ENCODE measurements around the gene SPEM1.

Gene SPEM1

DNA sequence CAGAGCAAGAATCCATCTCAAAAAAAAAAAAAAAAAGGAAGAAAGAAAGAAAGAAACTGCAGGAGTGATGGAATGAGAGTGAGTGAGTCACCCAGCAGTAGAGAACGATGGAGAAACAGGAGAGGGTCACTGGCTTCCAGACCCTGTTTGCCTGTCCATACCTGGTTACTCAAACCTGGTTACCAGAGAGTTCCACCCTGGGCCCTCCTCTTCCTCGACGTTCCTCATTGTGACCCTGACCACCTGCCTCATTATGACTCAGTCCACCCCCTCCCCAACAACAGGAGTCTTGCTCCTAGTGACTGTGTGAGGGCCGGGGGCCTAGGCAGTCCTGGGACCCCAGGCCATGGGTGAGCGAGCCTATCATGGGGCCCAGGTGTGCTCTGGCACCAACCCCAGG is 8.4 kb downstream of the SPEM1 start, which contains the start of gene SPEM3:
Gene SPEM3 (plus strand): TSS at position 301 of the 400 bp plus-strand sequence. CDS start 46 bp downstream, at position 347.
- TF ChIP-seq, protein P1, sequence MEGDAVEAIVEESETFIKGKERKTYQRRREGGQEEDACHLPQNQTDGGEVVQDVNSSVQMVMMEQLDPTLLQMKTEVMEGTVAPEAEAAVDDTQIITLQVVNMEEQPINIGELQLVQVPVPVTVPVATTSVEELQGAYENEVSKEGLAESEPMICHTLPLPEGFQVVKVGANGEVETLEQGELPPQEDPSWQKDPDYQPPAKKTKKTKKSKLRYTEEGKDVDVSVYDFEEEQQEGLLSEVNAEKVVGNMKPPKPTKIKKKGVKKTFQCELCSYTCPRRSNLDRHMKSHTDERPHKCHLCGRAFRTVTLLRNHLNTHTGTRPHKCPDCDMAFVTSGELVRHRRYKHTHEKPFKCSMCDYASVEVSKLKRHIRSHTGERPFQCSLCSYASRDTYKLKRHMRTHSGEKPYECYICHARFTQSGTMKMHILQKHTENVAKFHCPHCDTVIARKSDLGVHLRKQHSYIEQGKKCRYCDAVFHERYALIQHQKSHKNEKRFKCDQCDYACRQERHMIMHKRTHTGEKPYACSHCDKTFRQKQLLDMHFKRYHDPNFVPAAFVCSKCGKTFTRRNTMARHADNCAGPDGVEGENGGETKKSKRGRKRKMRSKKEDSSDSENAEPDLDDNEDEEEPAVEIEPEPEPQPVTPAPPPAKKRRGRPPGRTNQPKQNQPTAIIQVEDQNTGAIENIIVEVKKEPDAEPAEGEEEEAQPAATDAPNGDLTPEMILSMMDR (IDR thresholded peaks at IDR 0.05; ENCODE audit: insufficient read depth, missing control alignments), result no peak
- no peak for FAIRE-seq
- no peak for DNase-seq (ENCODE audit: insufficient read length, low spot score)

DNA sequence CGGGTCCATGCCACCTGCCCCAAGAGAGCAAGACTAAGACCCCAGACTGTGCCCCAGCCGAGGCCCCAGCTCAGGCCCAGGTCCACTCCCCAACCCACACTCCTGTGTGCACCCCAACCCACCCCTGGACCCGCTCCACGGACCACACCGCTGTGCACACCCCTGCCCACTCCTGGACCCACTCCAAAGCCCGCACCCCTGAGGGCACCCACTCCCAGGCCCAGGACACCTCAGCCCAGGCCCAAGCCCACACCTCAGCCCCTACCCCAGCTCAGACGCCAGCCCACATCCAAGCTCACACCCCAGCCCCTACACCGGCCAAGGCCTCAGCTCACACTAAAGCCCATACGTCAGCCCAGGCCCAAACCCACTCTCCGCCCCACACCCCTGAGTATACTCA is 9.6 kb downstream of the SPEM1 start:
- no peak for DNase-seq (ENCODE audit: insufficient read length, low spot score)
- no peak for FAIRE-seq
- TF ChIP-seq, protein P1 (IDR thresholded peaks at IDR 0.05; ENCODE audit: insufficient read depth, missing control alignments), result no peak

DNA sequence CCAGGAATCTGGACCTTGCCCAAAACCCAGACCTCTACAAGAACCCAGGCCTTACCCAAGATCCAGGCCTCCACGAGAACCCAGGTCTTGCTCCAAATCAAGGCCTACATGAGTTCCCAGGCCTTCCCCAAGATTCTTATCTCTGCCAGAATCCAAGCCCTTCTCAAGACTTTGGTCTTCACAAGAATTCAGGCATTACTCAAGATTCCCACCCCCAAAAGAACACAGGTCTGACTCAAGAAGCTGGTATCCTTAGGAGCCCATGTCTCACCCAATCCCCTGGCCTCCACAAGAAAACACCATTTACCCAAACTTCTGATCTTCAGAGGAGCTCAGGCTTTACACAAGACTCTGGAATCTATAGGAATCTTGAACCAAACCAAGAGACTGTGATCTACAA is 11.1 kb downstream of the SPEM1 start:
- TF ChIP-seq, protein P1 (IDR thresholded peaks at IDR 0.05; ENCODE audit: insufficient read depth, missing control alignments), result no peak
- DNase-seq (ENCODE audit: insufficient read length, low spot score), result no peak
- no peak for FAIRE-seq

DNA sequence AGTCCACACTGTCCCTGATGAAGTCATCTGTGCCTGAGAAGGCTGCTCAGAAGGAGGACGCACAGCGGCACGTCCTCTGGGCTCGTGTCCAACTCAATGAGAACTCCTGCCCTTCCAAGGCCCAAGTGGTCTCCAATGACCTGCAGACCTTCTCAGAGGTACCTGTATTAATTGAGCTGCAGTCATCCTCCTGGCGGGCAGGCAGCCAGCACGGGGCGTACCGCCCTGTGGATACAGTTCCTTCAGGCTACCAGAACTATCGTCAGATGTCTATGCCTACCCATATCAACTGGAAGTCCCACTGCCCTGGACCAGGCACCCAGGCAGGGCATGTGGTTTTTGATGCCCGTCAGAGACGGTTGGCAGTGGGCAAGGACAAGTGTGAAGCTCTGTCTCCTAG is 12.2 kb downstream of the SPEM1 start:
- FAIRE-seq (no peak), DNase-seq (ENCODE audit: insufficient read length, low spot score) (no peak)
- TF ChIP-seq, protein P1 (IDR thresholded peaks at IDR 0.05; ENCODE audit: insufficient read depth, missing control alignments), result no peak

DNA sequence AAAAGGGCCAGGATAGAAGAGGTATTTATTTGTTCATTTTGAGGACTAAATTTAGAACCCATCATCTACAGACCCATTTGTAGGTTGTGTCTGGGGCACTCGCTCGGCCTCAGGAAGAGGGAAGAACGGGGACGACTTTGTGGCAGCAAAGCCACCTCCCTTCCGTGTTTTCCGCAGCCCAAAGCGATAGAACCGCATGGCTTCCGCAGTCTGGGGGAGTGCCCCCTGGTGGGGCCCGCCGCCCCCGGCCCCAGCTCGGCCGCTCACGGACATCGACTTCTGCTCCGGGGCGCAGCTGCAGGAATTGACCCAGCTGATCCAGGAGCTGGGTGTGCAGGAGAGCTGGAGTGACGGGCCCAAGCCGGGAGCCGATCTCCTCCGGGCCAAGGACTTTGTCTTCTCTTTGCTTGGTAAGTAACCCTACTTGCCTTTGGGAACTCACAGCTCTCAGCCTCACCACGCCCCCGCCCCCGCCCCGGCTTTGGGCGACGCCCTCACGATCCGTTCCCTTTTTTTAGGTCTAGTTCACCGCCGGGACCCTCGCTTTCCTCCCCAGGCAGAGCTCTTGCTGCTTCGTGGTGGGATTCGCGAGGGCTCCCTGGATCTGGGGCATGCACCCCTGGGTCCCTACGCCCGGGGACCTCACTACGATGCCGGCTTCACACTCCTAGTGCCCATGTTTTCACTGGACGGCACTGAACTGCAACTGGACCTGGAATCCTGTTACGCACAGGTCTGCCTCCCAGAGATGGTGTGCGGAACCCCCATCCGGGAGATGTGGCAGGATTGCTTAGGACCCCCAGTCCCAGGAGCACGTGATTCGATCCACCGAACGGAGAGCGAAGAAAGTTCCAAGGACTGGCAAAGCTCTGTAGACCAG is 15.8 kb downstream of the SPEM1 start:
- TF ChIP-seq, protein P1 (IDR thresholded peaks at IDR 0.05; ENCODE audit: insufficient read depth, missing control alignments), result no peak
- FAIRE-seq, result no peak
- DNase-seq (ENCODE audit: insufficient read length, low spot score), result no peak

DNA sequence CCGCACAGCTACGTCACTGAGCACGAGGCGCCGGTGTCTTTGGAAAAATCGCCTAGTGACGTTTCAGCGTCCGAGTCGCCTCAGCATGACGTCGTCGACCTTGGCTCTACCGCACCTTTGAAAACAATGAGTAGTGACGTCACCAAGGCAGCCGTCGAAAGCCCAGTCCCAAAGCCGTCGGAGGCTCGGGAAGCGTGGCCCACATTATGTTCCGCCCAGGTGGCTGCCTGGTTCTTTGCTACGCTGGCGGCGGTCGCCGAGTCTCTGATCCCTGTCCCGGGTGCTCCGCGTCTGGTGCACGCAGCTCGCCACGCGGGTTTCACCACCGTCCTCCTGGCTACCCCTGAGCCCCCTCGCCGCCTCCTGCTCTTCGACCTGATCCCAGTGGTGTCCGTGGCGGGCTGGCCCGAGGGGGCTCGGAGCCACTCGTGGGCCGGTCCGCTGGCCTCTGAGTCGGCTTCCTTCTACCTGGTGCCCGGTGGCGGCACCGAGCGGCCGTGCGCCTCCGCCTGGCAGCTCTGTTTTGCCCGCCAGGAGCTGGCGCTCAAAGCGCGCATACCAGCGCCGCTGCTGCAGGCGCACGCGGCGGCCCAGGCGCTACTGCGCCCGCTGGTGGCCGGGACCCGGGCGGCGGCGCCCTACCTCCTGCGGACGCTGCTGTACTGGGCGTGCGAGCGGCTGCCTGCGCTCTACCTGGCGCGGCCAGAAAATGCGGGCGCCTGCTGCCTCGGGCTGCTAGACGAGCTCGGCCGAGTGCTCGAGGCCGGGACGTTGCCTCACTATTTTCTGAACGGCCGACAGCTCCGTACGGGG is 16.6 kb downstream of the SPEM1 start:
- FAIRE-seq (no peak), DNase-seq (ENCODE audit: insufficient read length, low spot score) (peak; percentile 68)
- TF ChIP-seq, protein P1 (IDR thresholded peaks at IDR 0.05; ENCODE audit: insufficient read depth, missing control alignments), result peak; percentile 46
